Colonic mucosa (tissue), 4 donors: ENCODE measurements around the gene DAO. TPM values are rescaled to one million over a fixed set of nuclear protein-coding genes. Genes with fewer than 3 reads are reported as not detected.

Source experiments
- DNase-seq: peaks from one replicate; pipeline ENCODE4 v3.0.0-alpha.2; 2020
- H3K27ac ChIP-seq: fragments of 200-600 bp; one replicate; pipeline ENCODE4 v1.8.0; 2021
- H3K27me3 ChIP-seq: fragments of 200-600 bp; one replicate; pipeline ENCODE4 v1.8.0; 2021
- H3K36me3 ChIP-seq: fragments of 200-600 bp; one replicate; pipeline ENCODE4 v1.8.0; 2021
- H3K4me1 ChIP-seq: fragments of 200-600 bp; one replicate; pipeline ENCODE4 v1.8.0; 2021; ENCODE audit warnings: mild to moderate bottlenecking
- H3K4me3 ChIP-seq: fragments of 200-600 bp; one replicate; pipeline ENCODE4 v1.8.0; 2021
- H3K9ac ChIP-seq, 2 donors: one replicate each; pipeline ENCODE4 v1.7.0; 2013; ENCODE audit warnings: control low read depth in 2 of 2, low read depth in 2 of 2, low read length in 2 of 2
- H3K9me3 ChIP-seq: fragments of 200-600 bp; one replicate; pipeline ENCODE4 v1.8.0; 2021
- intact Hi-C: fragments of 100-400 bp; cut with DNase I; formaldehyde crosslinking; loops from one replicate; pipeline ENCODE4 v1.14.1; 2022
- total RNA-seq, 2 donors: library from RNA; stranded (reverse); fragmentation: NEBNext Ultra II Directional in 1 of 2; extraction: Animal tissue kit (Norgen Biotek cat#: 25700) in 1 of 2; gene quantifications; one replicate each; pipeline ENCODE4 v1.2.1, GENCODE V29; 2021
- TF ChIP-seq, protein P1 (sequence below): fragments of 200-600 bp; IDR thresholded peaks from one replicate; pipeline ENCODE4 v1.8.0; 2022; ENCODE audit warnings: antibody characterized with exemption, mild to moderate bottlenecking
- donor health status: healthy.
- donor health status: DM: no; HTN: no; CAD: no.
- donor health status: DM: no; HTN: no; CAD: no.

The DAO gene
- total RNA-seq, 2 donors from 2014 or later: 2.2 to 2.4 TPM

DNA sequence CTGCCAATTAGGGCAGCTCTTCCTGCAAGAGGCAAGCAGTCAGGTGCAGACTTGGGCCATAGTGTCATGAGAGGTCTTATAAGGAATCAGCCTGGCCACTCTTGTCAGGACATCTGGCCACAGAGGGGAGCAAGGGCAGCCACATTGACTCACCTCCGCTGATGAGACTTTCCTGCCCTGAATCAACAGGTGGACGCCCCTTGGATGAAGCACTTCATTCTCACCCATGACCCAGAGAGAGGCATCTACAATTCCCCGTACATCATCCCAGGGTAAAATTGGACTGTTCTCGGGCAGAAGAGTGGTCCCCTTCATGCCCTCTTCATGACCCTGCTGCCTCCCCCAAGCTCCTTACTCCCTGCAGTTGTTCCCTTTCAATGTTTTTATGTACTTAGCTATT lies 16.9 kb downstream of the DAO start:
- no peaks in the 10 kb centered on the region for H3K36me3 ChIP-seq
- TF ChIP-seq, protein P1, sequence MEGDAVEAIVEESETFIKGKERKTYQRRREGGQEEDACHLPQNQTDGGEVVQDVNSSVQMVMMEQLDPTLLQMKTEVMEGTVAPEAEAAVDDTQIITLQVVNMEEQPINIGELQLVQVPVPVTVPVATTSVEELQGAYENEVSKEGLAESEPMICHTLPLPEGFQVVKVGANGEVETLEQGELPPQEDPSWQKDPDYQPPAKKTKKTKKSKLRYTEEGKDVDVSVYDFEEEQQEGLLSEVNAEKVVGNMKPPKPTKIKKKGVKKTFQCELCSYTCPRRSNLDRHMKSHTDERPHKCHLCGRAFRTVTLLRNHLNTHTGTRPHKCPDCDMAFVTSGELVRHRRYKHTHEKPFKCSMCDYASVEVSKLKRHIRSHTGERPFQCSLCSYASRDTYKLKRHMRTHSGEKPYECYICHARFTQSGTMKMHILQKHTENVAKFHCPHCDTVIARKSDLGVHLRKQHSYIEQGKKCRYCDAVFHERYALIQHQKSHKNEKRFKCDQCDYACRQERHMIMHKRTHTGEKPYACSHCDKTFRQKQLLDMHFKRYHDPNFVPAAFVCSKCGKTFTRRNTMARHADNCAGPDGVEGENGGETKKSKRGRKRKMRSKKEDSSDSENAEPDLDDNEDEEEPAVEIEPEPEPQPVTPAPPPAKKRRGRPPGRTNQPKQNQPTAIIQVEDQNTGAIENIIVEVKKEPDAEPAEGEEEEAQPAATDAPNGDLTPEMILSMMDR: no peak
- DNase-seq: no peak
- H3K4me3 ChIP-seq: no peak overlapping the region
- H3K9ac ChIP-seq: no peak overlapping the region
- no peaks in the 10 kb centered on the region for H3K9me3 ChIP-seq
- H3K4me1 ChIP-seq: no peaks in the 10 kb centered on the region
- no peak overlapping the region for H3K27ac ChIP-seq
- intact Hi-C loops: no loop called here
- H3K27me3 ChIP-seq: no peaks in the 10 kb centered on the region

DNA sequence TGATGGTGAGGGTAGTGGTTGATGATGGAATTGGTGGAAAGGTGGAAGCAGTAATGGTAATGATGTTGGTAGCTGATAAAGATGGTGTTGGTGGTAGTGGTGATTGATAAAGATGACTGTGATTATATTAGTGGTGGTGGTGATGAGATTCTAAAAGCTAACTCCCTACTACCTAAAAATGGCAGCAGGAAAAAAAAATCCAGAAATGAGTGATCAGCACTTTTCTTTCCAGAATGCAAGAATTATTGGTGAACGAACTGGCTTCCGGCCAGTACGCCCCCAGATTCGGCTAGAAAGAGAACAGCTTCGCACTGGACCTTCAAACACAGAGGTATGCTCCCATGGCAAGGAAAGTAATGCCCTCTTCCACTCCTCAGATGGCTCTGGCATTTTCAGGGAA lies 19.3 kb downstream of the DAO start:
- H3K4me1 ChIP-seq: no peaks in the 10 kb centered on the region
- intact Hi-C loops: no loop called here
- H3K27me3 ChIP-seq: no peaks in the 10 kb centered on the region
- no peak overlapping the region for H3K9ac ChIP-seq
- no peak for DNase-seq
- H3K27ac ChIP-seq: no peak overlapping the region
- no peaks in the 10 kb centered on the region for H3K9me3 ChIP-seq
- TF ChIP-seq, protein P1: no peak
- no peaks in the 10 kb centered on the region for H3K36me3 ChIP-seq
- H3K4me3 ChIP-seq: no peak overlapping the region

DNA sequence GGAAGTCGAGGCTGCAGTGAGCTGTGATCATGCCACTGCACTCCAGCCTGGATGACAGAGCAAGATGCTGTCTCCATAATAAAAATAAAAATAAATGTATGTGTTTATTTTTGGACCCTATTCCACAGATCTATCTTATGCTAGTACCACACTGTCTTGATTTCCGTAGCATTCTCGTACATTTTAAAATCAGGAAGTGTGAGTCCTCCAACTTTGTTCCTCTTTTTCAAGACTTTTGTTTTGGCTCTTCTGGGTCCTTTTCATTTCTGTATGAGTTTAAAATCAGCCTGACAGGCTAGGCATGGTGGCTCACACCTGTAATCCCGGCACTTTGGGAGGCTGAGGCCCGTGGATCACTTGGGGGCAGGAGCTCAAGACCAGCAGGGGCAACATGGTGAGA lies 25.8 kb downstream of the DAO start:
- H3K36me3 ChIP-seq: no peaks in the 10 kb centered on the region
- no peak overlapping the region for H3K9ac ChIP-seq
- no peak overlapping the region for H3K4me3 ChIP-seq
- no peaks in the 10 kb centered on the region for H3K4me1 ChIP-seq
- DNase-seq: no peak
- H3K27ac ChIP-seq: no peak overlapping the region
- intact Hi-C loops: no loop called here
- no peaks in the 10 kb centered on the region for H3K9me3 ChIP-seq
- TF ChIP-seq, protein P1: no peak
- H3K27me3 ChIP-seq: no peaks in the 10 kb centered on the region

DNA sequence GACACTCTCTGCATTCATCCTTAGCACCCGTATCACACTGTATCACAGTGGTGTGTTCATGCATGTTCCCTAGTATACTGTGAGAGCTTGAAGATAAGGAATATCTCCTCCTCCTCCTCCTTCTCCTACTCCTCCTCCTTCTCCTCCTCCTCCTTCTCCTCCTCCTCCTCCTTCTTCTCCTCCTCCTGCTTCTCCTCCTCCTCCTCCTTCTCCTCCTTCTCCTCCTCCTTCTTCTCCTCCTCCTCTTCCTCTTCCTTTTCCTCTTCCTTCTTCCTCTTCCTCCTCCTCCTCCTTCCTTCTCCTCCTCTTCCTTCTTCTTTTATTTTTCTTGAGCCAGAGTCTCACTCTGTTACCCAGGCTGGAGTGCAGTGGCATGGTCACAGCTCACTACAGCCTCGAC lies 27.1 kb downstream of the DAO start:
- no peaks in the 10 kb centered on the region for H3K4me1 ChIP-seq
- no peaks in the 10 kb centered on the region for H3K36me3 ChIP-seq
- intact Hi-C loops: no loop called here
- H3K4me3 ChIP-seq: no peak overlapping the region
- TF ChIP-seq, protein P1: no peak
- H3K27ac ChIP-seq: no peak overlapping the region
- no peak for DNase-seq
- no peak overlapping the region for H3K9ac ChIP-seq
- H3K27me3 ChIP-seq: no peaks in the 10 kb centered on the region
- H3K9me3 ChIP-seq: no peaks in the 10 kb centered on the region

DNA sequence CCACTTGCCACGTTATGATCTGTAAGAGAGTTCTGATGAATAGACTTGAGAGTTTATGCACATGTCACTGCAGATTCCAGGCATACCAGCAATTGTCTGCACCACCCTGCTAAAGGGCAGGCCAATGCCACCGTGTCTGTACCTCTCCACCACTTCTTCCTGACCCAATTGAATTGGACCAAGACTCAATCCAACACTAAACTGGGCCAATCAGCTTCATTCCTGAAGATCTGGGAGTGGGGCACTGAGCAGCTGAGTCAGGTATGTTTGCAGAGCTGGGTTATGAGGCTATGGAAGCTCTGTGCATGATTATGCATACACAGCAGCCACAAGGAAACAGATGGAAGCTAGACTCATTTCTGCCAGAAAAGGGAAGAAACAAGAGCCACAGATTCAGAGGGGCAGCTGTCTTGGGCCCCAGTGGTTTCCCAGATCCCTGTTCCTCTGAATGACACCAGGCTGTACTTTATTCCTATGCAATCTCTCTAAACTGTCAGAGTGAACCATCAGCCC lies 28.0 kb downstream of the DAO start:
- TF ChIP-seq, protein P1: no peak
- no peak overlapping the region for H3K9ac ChIP-seq
- no peak for DNase-seq
- H3K4me3 ChIP-seq: no peak overlapping the region
- H3K27me3 ChIP-seq: no peaks in the 10 kb centered on the region
- no peaks in the 10 kb centered on the region for H3K9me3 ChIP-seq
- no peak overlapping the region for H3K27ac ChIP-seq
- intact Hi-C loops: no loop called here
- no peaks in the 10 kb centered on the region for H3K4me1 ChIP-seq
- no peaks in the 10 kb centered on the region for H3K36me3 ChIP-seq
